ENCODE data around the gene ENPP1. TPM values are rescaled to one million over a fixed set of nuclear protein-coding genes. Genes with fewer than 3 reads are reported as not detected.

Gene ENPP1
- total RNA-seq, 4 donors from 2014 or later: 26.5 to 128 (median 54.3) TPM

- intact Hi-C loops (cut with DNase I; ENCODE audit: low total_unique reads): loop anchor here (10.0 kb wide), 1 partner anchor 215 kb away; no protein-coding TSS in a partner anchor
- no peaks in the 10 kb centered on the region for H3K9me3 ChIP-seq
- H3K27ac ChIP-seq: no peak overlapping the region
- H3K4me1 ChIP-seq: no peaks in the 10 kb centered on the region
- TF ChIP-seq POLR2A (IDR thresholded peaks at IDR 0.05): no peak
- TF ChIP-seq, protein P1, sequence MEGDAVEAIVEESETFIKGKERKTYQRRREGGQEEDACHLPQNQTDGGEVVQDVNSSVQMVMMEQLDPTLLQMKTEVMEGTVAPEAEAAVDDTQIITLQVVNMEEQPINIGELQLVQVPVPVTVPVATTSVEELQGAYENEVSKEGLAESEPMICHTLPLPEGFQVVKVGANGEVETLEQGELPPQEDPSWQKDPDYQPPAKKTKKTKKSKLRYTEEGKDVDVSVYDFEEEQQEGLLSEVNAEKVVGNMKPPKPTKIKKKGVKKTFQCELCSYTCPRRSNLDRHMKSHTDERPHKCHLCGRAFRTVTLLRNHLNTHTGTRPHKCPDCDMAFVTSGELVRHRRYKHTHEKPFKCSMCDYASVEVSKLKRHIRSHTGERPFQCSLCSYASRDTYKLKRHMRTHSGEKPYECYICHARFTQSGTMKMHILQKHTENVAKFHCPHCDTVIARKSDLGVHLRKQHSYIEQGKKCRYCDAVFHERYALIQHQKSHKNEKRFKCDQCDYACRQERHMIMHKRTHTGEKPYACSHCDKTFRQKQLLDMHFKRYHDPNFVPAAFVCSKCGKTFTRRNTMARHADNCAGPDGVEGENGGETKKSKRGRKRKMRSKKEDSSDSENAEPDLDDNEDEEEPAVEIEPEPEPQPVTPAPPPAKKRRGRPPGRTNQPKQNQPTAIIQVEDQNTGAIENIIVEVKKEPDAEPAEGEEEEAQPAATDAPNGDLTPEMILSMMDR (IDR thresholded peaks at IDR 0.05): peak; percentile 78 to 91 (median 84)
- H3K4me3 ChIP-seq: no peak overlapping the region
- peak; percentile 64 to 82 for DNase-seq
- H3K36me3 ChIP-seq: no peaks in the 10 kb centered on the region
- H3K27me3 ChIP-seq: no peaks in the 10 kb centered on the region
Observed at GRCh38 chr6:131909408-131910218, 101.8 kb downstream of the ENPP1 start.

DNA sequence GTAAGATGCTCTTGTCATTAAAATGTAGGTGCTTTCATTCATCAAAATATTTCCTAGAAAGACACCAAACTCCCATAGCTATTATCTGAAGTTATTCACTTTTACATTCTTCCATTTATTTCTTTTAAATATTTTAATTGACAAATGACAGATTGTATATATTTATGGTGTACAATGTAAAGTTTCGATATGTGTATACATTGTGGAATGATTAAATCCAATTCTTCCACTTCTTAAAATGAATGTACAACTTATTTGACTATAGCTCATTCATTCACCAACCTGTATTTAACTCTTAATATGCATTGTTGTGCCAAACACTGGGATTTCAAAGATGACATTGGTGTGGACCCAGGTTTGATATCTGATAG lies 102.4 kb downstream of the ENPP1 start:
- Histone ChIP-seq H3K36me3 (no peaks in the 10 kb centered on the region), H3K27me3 (no peaks in the 10 kb centered on the region), H3K4me3 (no peak overlapping the region), H3K9me3 (no peaks in the 10 kb centered on the region), H3K27ac (no peak overlapping the region), H3K4me1 (no peaks in the 10 kb centered on the region)
- no peak for DNase-seq
- TF ChIP-seq, protein P1 (IDR thresholded peaks at IDR 0.05): no peak
- no peak for TF ChIP-seq POLR2A (IDR thresholded peaks at IDR 0.05)
- intact Hi-C loops (cut with DNase I; ENCODE audit: low total_unique reads): loop anchor here (10.0 kb wide), 1 partner anchor 215 kb away; no protein-coding TSS in a partner anchor

DNA sequence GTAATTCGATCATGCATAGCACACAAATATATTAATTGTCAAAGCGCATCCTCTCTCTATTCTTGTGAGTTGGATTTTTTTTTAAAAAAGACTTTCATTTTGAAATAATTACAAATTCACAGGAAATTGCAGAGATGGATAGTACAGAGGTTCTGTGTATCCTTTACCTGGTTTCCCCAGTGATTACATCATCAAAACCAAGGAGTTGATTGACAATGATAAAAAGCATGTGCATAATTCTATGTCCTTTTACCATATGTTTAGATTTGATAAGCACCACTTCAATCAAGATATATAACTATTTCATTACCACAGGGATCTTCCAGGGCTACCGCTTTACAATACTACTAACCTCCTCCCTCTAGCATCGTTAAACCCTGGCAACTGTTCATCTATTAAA lies 103.1 kb downstream of the ENPP1 start:
- Histone ChIP-seq H3K9me3 (no peaks in the 10 kb centered on the region), H3K4me1 (no peaks in the 10 kb centered on the region), H3K4me3 (no peak overlapping the region), H3K27ac (no peak overlapping the region), H3K27me3 (no peaks in the 10 kb centered on the region), H3K36me3 (no peaks in the 10 kb centered on the region)
- TF ChIP-seq POLR2A (IDR thresholded peaks at IDR 0.05): no peak
- TF ChIP-seq, protein P1 (IDR thresholded peaks at IDR 0.05): no peak
- no peak for DNase-seq
- intact Hi-C loops (cut with DNase I; ENCODE audit: low total_unique reads): loop anchor here (10.0 kb wide), 1 partner anchor 216 kb away; no protein-coding TSS in a partner anchor

- Histone ChIP-seq H3K9me3 (no peaks in the 10 kb centered on the region), H3K27me3 (no peaks in the 10 kb centered on the region), H3K4me1 (no peaks in the 10 kb centered on the region), H3K27ac (no peak overlapping the region), H3K36me3 (no peaks in the 10 kb centered on the region), H3K4me3 (no peak overlapping the region)
- DNase-seq: no peak
- TF ChIP-seq, protein P1 (IDR thresholded peaks at IDR 0.05): no peak
- no peak for TF ChIP-seq POLR2A (IDR thresholded peaks at IDR 0.05)
- intact Hi-C loops (cut with DNase I; ENCODE audit: low total_unique reads): loop anchor here (10.0 kb wide), 1 partner anchor 217 kb away; no protein-coding TSS in a partner anchor
Observed at GRCh38 chr6:131911951-131912350, 104.1 kb downstream of the ENPP1 start.

- no peaks in the 10 kb centered on the region for H3K9me3 ChIP-seq
- no peaks in the 10 kb centered on the region for H3K36me3 ChIP-seq
- intact Hi-C loops (cut with DNase I; ENCODE audit: low total_unique reads): loop anchor here (10.0 kb wide), 1 partner anchor 219 kb away; no protein-coding TSS in a partner anchor
- H3K4me1 ChIP-seq: no peaks in the 10 kb centered on the region
- no peak overlapping the region for H3K4me3 ChIP-seq
- no peaks in the 10 kb centered on the region for H3K27me3 ChIP-seq
- no peak for DNase-seq
- TF ChIP-seq, protein P1 (IDR thresholded peaks at IDR 0.05): no peak
- no peak for TF ChIP-seq POLR2A (IDR thresholded peaks at IDR 0.05)
- no peak overlapping the region for H3K27ac ChIP-seq
Observed at GRCh38 chr6:131914234-131914633, 106.4 kb downstream of the ENPP1 start.

All from uterus (tissue), 4 donors.